Measurements from ENCODE around the gene LIMS2. TPM values are rescaled to one million over a fixed set of nuclear protein-coding genes. Genes with fewer than 3 reads are reported as not detected.

The LIMS2 gene
- total RNA-seq, 1 experiment from 2014 or later = not detected

GRCh38 chr2:127631541-127631996 lies 43.8 kb downstream of the LIMS2 start:
- in situ Hi-C loops (cut with HindIII; ENCODE audit: low pct_unique_long_range_greater_than_20kb, low sequenced_read_pairs) = no loop called here

GRCh38 chr2:127630864-127631540 lies 44.3 kb downstream of the LIMS2 start:
- no peak for DNase-seq (ENCODE audit: low read depth)
- in situ Hi-C loops (cut with HindIII; ENCODE audit: low pct_unique_long_range_greater_than_20kb, low sequenced_read_pairs) = no loop called here

More at GRCh38 chr2:127631541-127631996, 43.8 kb downstream of the LIMS2 start:
- DNase-seq (ENCODE audit: low read depth) = no peak

- in situ Hi-C loops (cut with HindIII; ENCODE audit: low pct_unique_long_range_greater_than_20kb, low sequenced_read_pairs) = no loop called here
- DNase-seq (ENCODE audit: low read depth) = no peak
These were observed 45.0 kb downstream of the LIMS2 start for GRCh38 chr2:127630096-127630863.

GRCh38 chr2:127629637-127630036 lies 45.7 kb downstream of the LIMS2 start:
- in situ Hi-C loops (cut with HindIII; ENCODE audit: low pct_unique_long_range_greater_than_20kb, low sequenced_read_pairs) = no loop called here
- no peak for DNase-seq (ENCODE audit: low read depth)

GRCh38 chr2:127628767-127629614 lies 46.3 kb downstream of the LIMS2 start:
- DNase-seq (ENCODE audit: low read depth) = no peak
- in situ Hi-C loops (cut with HindIII; ENCODE audit: low pct_unique_long_range_greater_than_20kb, low sequenced_read_pairs) = no loop called here

GRCh38 chr2:127627740-127628571 lies 47.4 kb downstream of the LIMS2 start:
- no peak for DNase-seq (ENCODE audit: low read depth)
- in situ Hi-C loops (cut with HindIII; ENCODE audit: low pct_unique_long_range_greater_than_20kb, low sequenced_read_pairs) = no loop called here

GRCh38 chr2:127626917-127627739 lies 48.2 kb downstream of the LIMS2 start:
- in situ Hi-C loops (cut with HindIII; ENCODE audit: low pct_unique_long_range_greater_than_20kb, low sequenced_read_pairs) = no loop called here
- no peak for DNase-seq (ENCODE audit: low read depth)

GRCh38 chr2:127626175-127626574 lies 49.2 kb downstream of the LIMS2 start:
- in situ Hi-C loops (cut with HindIII; ENCODE audit: low pct_unique_long_range_greater_than_20kb, low sequenced_read_pairs) = no loop called here
- no peak for DNase-seq (ENCODE audit: low read depth)

- in situ Hi-C loops (cut with HindIII; ENCODE audit: low pct_unique_long_range_greater_than_20kb, low sequenced_read_pairs) = no loop called here
- no peak for DNase-seq (ENCODE audit: low read depth)
These were observed 49.8 kb downstream of the LIMS2 start for GRCh38 chr2:127625572-127625951.

GRCh38 chr2:127624756-127625571 lies 50.4 kb downstream of the LIMS2 start:
- in situ Hi-C loops (cut with HindIII; ENCODE audit: low pct_unique_long_range_greater_than_20kb, low sequenced_read_pairs) = no loop called here
- no peak for DNase-seq (ENCODE audit: low read depth)

GRCh38 chr2:127624320-127624755 lies 51.0 kb downstream of the LIMS2 start:
- in situ Hi-C loops (cut with HindIII; ENCODE audit: low pct_unique_long_range_greater_than_20kb, low sequenced_read_pairs) = no loop called here
- no peak for DNase-seq (ENCODE audit: low read depth)

GRCh38 chr2:127623388-127624319 lies 51.7 kb downstream of the LIMS2 start:
- DNase-seq (ENCODE audit: low read depth) = no peak
- in situ Hi-C loops (cut with HindIII; ENCODE audit: low pct_unique_long_range_greater_than_20kb, low sequenced_read_pairs) = no loop called here

- in situ Hi-C loops (cut with HindIII; ENCODE audit: low pct_unique_long_range_greater_than_20kb, low sequenced_read_pairs) = no loop called here
- no peak for DNase-seq (ENCODE audit: low read depth)
These were observed 52.6 kb downstream of the LIMS2 start for GRCh38 chr2:127622561-127623387.

- in situ Hi-C loops (cut with HindIII; ENCODE audit: low pct_unique_long_range_greater_than_20kb, low sequenced_read_pairs) = no loop called here
- DNase-seq (ENCODE audit: low read depth) = no peak
These were observed 53.3 kb downstream of the LIMS2 start for GRCh38 chr2:127621981-127622431.

GRCh38 chr2:127620866-127621265 lies 54.5 kb downstream of the LIMS2 start:
- in situ Hi-C loops (cut with HindIII; ENCODE audit: low pct_unique_long_range_greater_than_20kb, low sequenced_read_pairs) = no loop called here
- no peak for DNase-seq (ENCODE audit: low read depth)

All from Caki2 (cell line).